HG02571 (cell line): ENCODE data around the gene JKAMP.

ENCODE experiments used
- ATAC-seq: cut with Tn5 transposase; IDR thresholded peaks from one replicate; pipeline ENCODE4 v1.9.1; 2021; ENCODE audit warnings: mild to moderate bottlenecking, moderate library complexity; ENCODE audit not compliant: unreplicated experiment

The JKAMP gene

DNA sequence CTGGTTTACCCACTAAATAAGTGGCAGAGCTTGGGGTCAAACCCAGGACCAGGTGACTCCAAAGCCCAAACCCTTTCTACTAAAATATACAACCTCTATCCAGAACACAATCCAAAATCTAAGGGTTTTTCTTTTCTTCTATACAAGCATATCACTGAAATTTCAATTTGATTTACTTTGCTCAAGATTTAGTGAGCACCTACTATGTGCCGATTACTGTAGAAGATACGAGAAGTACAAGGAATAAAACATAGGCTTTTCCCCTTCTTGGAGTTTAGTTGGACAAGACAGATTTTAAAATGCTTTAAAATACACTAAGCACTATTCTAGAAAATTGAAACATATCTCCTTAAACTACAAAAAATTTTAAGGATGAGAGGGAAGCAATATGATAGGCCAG, 2.9 kb upstream of the JKAMP start:
- ATAC-seq: no peak

DNA sequence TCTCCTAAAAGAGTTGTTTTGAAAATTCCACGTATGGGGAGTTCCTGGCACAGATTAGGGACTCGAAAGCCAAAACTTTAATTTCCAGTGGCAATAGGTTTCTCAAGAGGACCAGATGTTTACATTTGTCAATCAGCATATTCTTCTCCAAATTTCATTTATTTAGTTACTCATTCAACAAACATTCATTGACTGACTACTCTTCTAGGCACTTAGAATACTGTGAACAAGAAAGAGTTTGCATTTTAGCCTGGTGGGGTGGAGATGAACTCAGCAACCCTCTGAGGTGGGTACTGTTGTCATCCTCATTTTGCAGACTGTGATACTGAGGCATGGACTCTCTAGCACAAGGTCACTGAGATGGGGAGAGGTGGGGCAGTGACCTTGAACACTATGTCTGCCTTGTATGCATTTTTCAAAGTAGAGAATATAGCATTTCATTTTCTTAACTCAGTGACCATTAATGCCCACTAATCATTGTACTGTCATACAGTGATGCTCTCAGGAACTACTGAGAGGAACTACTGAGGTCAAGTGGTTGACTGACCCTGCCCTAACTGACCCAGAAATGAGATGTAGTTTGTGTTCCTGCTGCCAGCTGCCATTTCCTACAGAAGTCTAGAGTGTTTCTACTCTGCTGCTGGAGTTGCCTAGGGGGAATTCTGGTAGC, 2.3 kb upstream of the JKAMP start:
- no peak for ATAC-seq

DNA sequence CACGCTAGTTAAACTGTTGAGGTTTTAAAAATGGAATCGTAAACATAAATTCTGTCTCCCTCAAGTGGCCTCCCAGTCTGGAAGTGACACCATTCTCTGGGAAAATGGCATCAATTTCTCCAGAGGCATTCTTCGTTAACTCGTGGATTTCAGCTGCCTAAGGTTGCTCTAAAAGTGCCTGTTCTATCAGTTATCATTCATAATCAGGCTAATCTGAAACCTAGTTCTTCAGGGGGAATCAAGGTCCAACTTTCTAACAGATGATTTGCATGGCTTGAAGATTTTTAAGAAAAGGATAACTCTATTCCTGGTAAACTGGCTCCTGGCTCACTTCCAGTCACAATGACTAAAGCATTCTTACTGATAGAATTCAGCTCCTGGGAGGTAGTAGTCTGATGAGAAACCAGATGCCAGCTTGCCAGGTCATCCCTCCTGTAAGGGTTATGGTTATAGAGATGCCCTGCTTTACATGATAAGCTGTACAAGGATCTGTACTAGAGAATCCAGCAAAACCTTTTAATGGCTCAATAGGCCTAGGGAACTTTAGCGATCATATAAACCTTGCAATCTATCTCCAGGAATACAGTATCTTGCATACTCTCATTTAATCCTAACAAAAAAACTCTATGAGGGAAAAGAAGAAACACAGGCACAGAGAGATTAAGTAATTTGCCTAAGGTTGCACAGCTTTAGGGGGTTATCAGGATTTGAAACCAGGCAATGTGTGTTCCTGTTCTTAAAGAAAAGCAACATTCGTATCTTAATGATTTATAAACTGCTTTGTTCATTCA, 1.6 kb upstream of the JKAMP start:
- ATAC-seq: no peak

DNA sequence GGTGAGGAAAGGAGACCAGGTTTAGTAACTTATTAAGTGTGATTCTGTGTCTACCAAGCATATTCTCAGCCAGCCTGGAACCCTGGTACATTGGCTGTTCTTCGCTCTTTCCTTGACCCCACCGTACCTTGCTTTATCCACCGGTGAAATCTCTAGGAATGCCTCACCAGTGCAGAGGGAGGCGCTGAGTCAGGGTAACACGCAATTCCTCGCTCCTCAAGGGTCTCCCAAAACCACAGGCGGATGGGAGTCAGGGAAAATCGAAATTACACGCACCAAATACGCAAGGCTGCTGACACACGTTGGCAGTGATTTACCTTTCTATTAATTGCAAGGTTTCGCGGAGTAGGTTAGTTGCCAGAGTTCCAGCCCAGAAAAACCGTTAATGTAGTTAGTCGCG, 954 bp upstream of the JKAMP start:
- ATAC-seq: no peak

DNA sequence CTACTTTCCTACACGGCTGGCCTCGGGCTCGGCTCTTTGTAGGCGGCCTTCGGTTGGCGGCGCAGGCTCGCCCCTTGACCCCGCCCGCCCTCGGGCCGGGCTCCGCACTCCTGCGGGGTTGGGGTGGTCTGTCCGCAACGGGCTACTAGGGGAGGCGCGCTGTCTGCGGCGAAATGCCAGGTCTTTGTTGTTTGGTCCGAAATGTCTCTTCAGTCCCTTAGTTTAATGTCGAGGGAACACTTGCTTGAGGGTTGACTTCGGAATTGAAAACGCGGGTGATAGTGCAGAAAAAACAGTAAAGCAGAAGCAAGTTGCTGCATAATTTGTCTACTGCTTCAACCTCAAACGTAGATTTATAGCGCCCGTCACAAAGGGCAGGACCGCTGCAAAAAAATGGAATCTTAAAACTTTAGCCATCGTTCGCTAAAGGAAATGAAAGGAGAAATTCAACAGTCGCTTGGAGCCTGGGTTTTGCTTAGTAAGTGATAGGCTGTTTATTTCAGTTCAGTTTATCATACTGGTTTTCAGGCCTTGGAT, 390 bp downstream of the JKAMP start:
- ATAC-seq: peak; percentile 45

DNA sequence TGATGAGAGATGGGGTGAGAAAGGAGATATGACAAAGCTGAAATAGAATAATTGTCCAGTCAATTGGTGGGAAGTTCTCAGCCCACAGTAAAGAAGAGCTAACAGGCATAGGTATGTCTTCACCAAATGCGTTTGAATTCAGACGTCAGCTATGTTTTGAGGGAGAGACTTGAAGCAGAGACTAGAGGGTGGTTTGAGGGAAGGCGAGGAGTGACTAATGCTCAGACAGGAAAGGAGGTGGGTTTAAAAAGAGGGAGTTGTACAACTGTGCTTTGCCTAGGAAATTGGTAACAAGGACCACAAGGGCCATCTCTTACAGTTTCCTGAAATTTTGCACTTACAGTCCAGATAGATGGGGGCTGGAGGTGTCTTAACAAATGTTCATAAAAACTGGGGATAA, 6.4 kb downstream of the JKAMP start:
- no peak for ATAC-seq

DNA sequence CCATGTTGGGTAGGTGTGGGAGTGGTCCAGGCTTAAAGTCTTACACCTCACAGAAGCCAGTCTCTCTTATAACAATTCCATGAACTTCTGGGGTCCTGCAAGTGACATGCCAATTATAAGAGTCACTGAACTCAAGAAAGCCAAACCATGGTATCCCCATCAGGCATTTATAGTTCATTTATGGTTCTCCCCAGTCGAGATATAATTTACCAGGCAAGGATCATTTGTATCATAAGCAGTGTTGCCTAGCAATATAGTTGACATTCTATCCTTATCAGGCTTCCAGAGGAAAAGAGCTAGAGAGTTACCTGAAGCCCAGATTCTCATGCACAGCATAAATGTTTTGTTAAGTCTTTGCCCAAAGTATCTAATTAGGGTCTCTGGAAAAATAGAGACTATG, 8.1 kb downstream of the JKAMP start:
- ATAC-seq: no peak

DNA sequence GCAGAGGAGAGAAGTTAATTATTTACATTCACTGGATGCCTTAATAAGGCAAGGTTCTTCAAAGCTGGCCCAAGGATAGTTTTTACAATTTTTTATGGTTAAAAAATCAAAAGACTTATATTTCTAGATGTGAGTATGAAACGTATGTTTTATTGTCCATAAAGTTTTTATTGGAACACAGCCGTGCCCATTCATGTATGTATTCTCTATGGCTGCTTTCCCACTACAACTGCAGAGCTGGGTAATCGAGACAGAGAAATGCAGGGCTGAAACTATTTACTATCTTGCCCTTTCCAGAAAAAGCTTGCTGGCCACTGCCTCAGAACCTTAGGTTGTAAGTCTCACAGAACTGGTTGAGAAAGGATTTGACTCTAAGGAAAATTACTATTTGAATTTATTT, 16.4 kb downstream of the JKAMP start:
- no peak for ATAC-seq

DNA sequence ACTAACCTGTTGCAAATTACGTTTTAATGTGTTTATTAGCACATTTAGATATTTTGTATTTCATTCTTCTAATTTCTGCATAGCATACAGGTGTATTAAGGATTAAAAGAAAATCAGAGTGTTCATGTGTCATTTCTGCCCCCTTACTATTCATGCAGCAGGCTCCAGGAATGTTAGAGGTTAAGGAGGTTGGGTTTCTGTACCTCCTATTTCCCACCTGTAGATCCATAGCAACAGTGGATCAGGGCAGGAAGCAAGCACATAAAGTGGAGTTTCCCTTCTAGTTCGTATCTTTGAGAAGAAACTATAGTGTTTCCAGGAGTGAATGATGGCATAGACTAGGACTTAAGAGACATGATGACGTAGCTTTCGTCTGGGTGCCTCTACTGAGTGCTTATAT, 18.9 kb downstream of the JKAMP start:
- no peak for ATAC-seq

DNA sequence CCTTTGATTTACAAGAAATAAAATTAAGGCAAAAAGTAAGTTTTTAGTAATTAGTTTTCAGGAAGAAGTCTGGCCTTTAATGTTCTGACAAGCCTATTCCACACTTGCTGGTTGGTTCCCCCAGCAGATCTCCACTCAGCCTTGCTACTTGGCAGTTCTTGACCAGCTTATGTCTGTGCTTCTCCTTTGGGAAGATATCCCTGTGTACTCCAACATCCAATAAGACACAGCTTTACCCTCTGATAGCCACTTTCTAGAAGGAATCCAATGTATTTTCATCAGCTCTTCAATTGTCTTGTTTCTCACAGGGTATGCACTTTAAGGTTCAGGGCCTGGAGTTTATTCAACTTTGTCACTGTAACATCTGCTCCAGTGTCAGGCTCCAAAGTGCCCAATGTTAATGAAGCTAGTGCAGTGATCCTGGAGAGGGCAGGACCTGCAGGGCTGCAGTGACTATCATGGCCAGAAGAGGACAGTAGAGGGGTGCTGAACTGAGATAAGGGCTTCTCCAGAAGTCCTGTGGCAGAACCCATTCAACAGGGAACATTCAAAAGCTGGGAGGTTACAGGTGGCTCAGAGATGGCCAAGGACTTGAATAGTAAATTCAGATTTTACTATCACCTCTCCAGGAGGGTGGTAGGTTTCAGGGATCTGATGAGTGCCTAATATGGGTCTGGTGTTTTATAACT, 22.9 kb downstream of the JKAMP start:
- ATAC-seq: peak; percentile 78

DNA sequence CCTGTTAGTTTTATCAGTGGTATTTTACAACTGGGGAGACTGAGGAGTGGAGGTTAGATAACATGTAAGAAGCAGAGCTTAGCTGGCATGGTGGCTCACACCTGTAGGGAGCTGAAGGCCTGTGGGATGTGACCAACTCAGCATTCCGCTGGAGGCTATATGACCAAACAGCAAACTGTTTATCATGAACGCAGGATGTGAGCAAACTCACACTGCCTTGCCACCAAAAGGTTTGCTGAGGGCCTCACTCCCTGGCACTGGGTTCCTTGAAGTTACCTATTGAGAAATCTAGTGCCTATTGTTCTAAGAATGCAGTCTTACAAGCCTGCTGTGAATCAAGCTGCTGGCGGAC, 23.4 kb downstream of the JKAMP start:
- ATAC-seq: no peak

DNA sequence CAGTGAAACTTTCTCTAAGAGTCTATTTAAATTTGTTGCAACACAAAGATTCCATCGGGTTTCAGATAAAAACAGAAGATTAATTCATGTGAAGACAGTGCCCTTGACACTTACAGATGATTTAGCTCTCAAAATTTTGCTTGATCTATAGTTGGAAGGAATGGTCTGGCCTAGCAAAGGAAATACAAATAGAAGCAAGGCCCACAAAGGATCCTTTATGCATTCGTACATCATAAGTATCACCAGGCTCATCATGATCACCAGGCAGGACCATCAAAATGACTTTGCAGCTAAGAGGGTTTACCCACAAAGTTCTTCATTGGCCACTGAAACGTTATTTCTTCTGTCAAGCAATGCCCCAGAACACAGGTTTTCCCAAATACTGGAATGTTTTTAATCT, 24.8 kb downstream of the JKAMP start:
- no peak for ATAC-seq

DNA sequence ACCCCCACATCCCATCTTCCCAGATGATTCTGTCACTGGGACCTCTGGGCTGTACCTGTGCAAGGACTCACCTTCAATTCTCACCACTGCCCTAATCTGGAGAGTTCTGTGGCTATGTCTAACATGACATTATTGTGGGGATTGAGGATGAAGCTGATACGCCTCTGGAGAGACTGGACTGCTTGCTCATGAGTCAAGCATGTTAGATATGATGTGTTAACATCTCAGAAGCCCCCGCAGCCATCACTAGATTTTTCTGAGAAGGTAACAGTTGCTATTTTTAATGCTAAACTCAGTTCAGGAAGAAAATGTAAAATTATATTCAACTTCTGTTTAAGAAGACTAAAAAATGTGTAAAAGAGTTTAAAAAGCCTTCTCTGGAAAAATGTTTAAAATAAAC, 25.7 kb downstream of the JKAMP start:
- ATAC-seq: no peak

DNA sequence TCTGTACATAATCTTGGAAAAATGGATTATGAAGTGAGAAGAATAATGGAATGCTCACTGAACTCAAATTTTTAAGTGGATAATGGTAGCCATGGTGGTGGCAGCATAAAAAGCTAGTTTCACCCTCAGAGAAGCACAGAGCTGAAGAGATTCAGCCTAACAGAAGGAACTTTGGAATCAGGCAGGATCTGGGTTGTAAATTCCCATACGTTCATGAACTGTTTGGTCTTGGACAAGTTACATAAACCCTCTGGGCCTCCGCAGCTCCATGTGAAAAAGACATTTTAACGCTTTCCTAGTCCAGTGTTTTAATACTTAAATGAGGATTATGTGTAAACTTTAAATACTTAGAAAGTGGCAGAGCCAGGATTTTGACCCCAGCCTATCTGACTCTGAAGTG, 26.6 kb downstream of the JKAMP start:
- no peak for ATAC-seq

DNA sequence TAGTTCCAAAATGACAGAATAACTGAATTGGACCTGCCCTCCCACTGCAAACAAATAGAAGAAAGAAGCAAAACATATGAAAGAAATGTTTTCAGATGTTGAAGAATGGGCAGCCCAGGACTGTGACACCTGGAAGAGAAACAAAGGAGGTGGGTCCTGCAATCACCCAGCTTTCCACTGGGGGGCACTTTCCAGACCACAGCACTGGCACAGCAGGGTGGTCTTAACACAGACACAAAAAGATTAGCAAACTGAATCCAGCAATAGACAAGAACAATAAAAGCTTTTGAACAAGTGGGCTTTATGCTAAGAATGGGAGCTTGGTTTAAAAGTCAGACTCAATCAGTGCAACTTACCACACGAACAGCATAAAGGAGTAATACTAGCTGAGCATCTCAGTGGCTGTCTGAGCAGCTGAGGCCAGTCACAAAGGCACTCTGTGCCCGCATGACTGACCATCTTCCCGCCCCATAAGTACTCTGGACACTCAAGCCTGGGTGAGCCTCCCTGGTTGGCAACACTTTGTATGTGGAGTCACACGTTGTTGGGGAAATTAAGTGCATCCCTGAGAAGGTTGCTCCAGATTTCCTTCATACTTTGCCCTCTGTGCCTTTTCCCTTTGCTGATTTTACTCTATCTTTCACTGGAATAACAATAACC, 27.7 kb downstream of the JKAMP start:
- ATAC-seq: no peak

DNA sequence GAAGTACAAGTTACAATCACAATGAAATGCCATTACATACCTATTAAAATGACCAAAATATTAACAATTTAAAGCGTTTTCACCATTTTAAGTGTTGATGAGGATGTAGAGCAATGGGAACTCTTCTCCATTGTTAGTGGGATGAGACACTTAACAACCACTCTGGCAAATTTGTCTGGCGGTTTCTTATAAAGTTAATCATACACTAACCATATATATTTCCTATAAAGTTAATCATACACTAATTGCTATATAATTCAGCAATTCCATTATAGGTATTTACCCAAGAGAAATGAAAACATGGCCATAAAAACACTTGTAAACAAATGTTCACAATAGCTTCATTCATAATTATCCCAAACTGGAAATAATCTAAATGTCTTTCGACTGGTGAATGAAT, 35.9 kb downstream of the JKAMP start:
- ATAC-seq: no peak

DNA sequence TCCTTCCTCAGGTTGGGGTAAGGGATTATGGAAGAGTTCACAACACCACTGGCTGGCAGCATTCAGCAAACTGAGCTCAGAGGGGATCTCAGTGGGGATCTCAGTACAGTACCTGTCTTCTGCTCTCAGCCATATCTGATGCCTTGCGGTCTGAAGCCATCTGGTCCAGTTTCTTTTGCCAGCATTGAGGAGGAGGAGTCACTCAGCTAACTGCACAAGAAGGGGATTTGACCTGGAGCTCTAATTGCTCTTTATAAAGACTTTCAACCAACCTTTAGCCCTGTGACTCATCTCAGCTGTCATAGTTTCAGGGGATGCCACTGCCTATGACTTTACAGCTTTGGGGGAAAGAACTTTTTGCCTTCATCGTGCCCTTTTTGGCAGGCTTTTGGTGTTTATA, 44.9 kb downstream of the JKAMP start:
- no peak for ATAC-seq

DNA sequence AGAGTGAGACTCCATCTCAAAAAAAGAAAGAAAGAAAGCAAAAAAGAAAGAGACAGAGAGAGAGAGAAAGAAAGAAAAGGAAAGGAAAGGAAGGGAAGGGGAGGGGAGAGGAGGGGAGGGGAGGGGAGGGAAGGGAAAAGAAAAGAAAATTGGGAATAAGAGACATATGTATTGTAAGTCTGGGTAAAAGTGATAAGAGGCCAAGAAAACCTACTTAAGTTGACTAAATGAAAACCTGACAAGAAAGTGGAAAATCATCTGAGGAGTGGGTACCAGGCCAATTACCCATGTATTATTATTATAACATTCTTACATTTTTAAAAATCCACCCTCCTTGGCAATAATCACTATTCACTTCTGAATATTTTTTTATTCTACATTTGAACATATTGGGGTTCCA, 46.0 kb downstream of the JKAMP start:
- ATAC-seq: no peak

DNA sequence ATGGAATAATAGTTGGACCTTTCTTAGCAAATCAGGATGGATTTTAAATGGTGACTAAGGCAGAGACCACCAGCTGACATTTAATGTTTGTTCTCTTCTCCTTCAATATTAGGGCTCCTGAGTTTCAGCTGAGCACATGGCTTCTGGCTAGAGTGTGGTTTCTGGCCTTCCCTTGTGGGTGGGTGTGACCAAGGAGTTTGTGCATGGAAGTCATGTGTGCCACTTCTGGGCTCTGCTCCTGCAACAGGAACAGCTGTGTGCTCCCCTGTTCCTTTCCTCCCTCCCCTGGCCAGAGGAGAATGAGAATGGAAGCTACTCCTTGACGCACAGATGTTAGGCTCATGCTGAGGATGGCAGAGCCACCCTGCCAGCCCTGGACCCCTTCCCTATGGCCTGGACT, 48.1 kb downstream of the JKAMP start:
- no peak for ATAC-seq

DNA sequence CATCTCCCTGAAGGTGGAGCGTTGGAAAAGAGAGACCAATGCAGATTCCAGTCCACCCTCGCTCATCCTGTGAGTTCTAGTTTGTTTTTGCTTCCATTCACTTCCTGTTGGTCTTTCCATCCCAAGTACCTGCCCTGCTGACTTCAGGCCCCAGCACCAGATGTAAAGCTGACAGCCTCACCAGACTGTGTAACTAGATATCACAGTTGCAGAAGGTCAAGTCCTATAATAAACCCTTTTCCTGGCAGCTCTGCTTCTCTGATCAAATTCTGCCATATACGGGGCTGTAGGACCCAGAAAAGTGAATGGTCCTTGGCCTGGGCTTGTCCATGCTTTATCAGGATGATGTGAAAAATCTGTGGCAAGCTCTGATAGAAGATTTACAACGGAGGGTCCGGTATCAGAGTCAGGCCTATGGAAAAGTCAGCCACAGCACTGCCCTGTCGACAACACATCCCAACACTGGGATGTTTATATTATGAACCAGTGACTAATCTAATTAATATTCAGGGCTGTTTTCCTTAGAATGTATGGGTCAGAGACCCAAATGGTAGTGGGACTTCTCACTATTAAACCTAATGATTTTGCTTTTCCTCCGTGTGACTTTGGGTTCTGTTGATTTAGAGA, 50.2 kb downstream of the JKAMP start:
- no peak for ATAC-seq

DNA sequence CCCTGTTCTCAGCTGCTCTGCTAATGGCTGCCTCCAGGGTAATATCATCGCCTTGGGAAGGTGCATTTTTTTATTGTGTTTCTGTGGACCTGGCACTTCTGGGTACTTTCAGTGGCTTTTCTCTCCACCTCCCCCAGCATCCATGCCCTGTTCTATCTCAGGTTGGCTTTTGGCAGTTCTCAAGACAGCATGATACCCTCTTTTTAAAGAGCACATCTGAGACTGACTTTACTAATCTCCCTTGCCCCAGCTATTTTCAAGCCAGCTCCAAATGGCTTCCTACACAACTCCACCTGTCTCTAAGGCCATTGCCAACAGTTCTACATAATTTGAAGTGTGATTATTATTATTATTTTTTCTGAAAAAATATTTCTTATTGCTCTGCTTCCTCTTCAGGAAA, 53.2 kb downstream of the JKAMP start:
- no peak for ATAC-seq
